ENCODE measurements around the gene TERF2IP. TPM values are rescaled to one million over a fixed set of nuclear protein-coding genes. Genes with fewer than 3 reads are reported as not detected.
A peak's percentile ranks its signal among the peaks of the same experiment; 100 is the strongest.

TERF2IP gene
- total and polyA plus RNA-seq, 2 of the 13 experiments (the other 11 are each of a cell fraction or from before 2014, with no cell fraction given) = 26.4 to 50.2 TPM

- TF ChIP-seq HES4 (CRISPR knock-in tag; IDR thresholded peaks at IDR 0.05; ENCODE audit: borderline replicate concordance) = no peak
- TF ChIP-seq ZFAT (CRISPR knock-in tag; conservative IDR thresholded peaks at IDR 0.05) = no peak
- TF ChIP-seq CREM (IDR thresholded peaks at IDR 0.05) = no peak
- TF ChIP-seq CREM (CRISPR knock-in tag; IDR thresholded peaks at IDR 0.05) = no peak
- TF ChIP-seq, protein P1, sequence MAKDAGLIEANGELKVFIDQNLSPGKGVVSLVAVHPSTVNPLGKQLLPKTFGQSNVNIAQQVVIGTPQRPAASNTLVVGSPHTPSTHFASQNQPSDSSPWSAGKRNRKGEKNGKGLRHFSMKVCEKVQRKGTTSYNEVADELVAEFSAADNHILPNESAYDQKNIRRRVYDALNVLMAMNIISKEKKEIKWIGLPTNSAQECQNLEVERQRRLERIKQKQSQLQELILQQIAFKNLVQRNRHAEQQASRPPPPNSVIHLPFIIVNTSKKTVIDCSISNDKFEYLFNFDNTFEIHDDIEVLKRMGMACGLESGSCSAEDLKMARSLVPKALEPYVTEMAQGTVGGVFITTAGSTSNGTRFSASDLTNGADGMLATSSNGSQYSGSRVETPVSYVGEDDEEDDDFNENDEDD (CRISPR knock-in tag; IDR thresholded peaks at IDR 0.05; ENCODE audit: borderline replicate concordance) = no peak
- no peak for TF ChIP-seq MIXL1 (CRISPR knock-in tag; IDR thresholded peaks at IDR 0.05)
- TF ChIP-seq ATF5 (CRISPR knock-in tag; IDR thresholded peaks at IDR 0.05; ENCODE audit: low read depth) = no peak
- TF ChIP-seq SAP130 (CRISPR knock-in tag; IDR thresholded peaks at IDR 0.05; ENCODE audit: low read depth) = no peak
- no peak for TF ChIP-seq ZBTB40 (IDR thresholded peaks at IDR 0.05)
- no peak for TF ChIP-seq ZBTB40 (CRISPR knock-in tag; IDR thresholded peaks at IDR 0.05)
- TF ChIP-seq MYNN (CRISPR knock-in tag; IDR thresholded peaks at IDR 0.05; ENCODE audit: low read depth) = no peak
- TF ChIP-seq ZNF569 (CRISPR knock-in tag; IDR thresholded peaks at IDR 0.05; ENCODE audit: borderline replicate concordance) = no peak
- peak; percentile 56 for TF ChIP-seq CEBPG (CRISPR knock-in tag; IDR thresholded peaks at IDR 0.05)
- TF ChIP-seq ZHX1 (CRISPR knock-in tag; IDR thresholded peaks at IDR 0.05; ENCODE audit: low read depth) = no peak
- TF ChIP-seq RFXAP (CRISPR knock-in tag; IDR thresholded peaks at IDR 0.05; ENCODE audit: borderline replicate concordance) = no peak
Observed at GRCh38 chr16:75682308-75682707, 34.7 kb downstream of the TERF2IP start (continued).

Measured in HepG2 (cell line).